GM19452 (cell line): ENCODE measurements around the gene DGKZ.

Experiments used
- ATAC-seq: cut with Tn5 transposase; IDR thresholded peaks from one replicate; pipeline ENCODE4 v1.9.1; 2021; ENCODE audit not compliant: unreplicated experiment

Gene DGKZ

GRCh38 chr11:46345881-46346484 lies 1.3 kb upstream of the DGKZ start:
- ATAC-seq, result no peak

- ATAC-seq, result no peak
Observed at GRCh38 chr11:46347637-46348311, 511 bp downstream of the DGKZ start.

GRCh38 chr11:46348566-46349401 lies 1.5 kb downstream of the DGKZ start:
- ATAC-seq, result no peak

GRCh38 chr11:46350695-46351094 lies 3.4 kb downstream of the DGKZ start:
- ATAC-seq, result no peak

- no peak for ATAC-seq
Observed at GRCh38 chr11:46351148-46351547, 3.9 kb downstream of the DGKZ start.

- ATAC-seq, result no peak
Observed at GRCh38 chr11:46351606-46352005, 4.3 kb downstream of the DGKZ start.

- no peak for ATAC-seq
Observed at GRCh38 chr11:46352063-46352841, 5.0 kb downstream of the DGKZ start.

GRCh38 chr11:46353698-46354097 lies 6.4 kb downstream of the DGKZ start:
- no peak for ATAC-seq

GRCh38 chr11:46356924-46357482 lies 9.7 kb downstream of the DGKZ start:
- ATAC-seq, result no peak

GRCh38 chr11:46357483-46357936 lies 10.2 kb downstream of the DGKZ start:
- ATAC-seq, result no peak

- no peak for ATAC-seq
Observed at GRCh38 chr11:46359953-46360352, 12.7 kb downstream of the DGKZ start.

- ATAC-seq, result peak; percentile 14
Observed at GRCh38 chr11:46360878-46361277, 13.6 kb downstream of the DGKZ start.

GRCh38 chr11:46361283-46362155 lies 14.3 kb downstream of the DGKZ start:
- ATAC-seq, result peak; percentile 88

GRCh38 chr11:46362156-46363030 lies 15.1 kb downstream of the DGKZ start:
- no peak for ATAC-seq

GRCh38 chr11:46363031-46363407 lies 15.8 kb downstream of the DGKZ start:
- ATAC-seq, result no peak

- ATAC-seq, result no peak
Observed at GRCh38 chr11:46363455-46364005, 16.3 kb downstream of the DGKZ start.

- no peak for ATAC-seq
Observed at GRCh38 chr11:46364056-46364455, 16.8 kb downstream of the DGKZ start.

GRCh38 chr11:46364791-46365190 lies 17.5 kb downstream of the DGKZ start:
- no peak for ATAC-seq

- ATAC-seq, result no peak
Observed at GRCh38 chr11:46366260-46366659, 19.0 kb downstream of the DGKZ start.
